Amniotic epithelial cell (primary cell): ENCODE measurements around the gene MAP7D1.

Source experiments
- DNase-seq: peaks from one replicate; pipeline ENCODE4 v3.0.0-alpha.2; 2010; ENCODE audit warnings: low read depth

The MAP7D1 gene

DNA sequence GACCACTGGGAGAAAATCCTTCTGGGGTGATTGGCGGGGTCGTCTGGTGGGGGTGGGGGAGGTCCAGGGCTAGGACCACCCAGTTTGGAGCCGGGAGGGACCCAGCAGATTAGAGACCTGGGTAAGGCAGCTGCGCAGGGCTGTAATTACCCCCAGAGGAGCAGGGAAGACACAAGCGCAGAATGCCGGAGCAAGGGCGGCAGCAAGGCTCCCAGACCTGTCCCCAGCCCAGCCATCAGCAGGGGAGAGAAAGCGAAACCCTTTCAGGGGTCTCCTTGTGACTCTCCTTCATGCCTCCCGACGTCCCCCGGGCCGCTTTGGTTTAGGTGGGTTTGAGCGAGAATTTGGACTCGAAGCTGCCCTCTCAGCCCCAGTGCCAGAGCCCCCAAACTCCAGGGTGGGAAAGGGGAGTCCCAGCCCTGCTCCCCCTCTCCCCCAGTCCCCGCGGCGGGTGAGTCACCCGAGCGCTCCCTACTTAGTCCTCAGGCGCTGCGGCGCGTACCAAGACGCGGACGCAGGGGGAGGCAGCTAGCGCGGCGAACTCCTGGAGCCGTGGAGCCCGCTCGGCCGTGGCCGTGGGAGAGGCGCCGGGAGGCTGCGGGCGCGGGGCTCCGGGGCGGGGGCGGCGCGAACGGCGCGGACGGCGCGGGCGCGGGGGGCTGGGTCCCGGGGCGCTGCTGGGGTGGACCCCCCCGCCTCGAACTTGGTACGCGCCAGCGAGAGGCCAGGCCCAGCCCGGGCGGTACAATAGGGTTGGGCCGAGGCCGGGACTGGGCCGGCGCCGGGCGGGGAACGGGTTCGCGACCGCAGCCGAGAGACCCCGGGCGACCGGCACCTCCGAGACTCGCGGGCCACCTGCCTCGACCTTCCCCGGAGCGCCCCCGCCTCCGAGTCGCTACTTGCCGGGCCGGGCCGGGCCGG lies at the start of gene MAP7D1:
TSS of gene MAP7D1 (plus strand) at position 753 of the 921 bp plus-strand sequence. CDS start 258 bp downstream, outside the sequence.
- peak; percentile 76 for DNase-seq

DNA sequence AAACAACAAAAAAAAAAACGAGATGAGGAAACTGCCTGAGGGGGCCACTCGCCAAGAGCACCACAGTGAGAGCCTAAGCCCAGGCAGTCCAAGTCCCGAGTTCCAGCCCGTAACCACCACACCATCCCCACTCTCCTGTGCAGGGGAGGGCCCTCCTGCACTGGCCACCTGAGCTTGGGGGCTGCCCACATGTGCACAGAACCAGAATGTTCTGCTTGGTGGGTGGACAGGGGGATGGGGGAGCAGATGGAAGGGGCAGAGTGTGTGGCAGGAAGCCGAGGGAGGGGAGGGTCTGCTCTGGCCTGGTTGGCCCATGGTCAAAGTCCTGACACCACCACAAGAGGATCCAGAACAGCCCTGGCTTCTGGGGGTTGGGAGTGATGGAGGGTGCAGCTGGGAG lies 49.7 kb upstream of the MAP7D1 start:
- DNase-seq = no peak

DNA sequence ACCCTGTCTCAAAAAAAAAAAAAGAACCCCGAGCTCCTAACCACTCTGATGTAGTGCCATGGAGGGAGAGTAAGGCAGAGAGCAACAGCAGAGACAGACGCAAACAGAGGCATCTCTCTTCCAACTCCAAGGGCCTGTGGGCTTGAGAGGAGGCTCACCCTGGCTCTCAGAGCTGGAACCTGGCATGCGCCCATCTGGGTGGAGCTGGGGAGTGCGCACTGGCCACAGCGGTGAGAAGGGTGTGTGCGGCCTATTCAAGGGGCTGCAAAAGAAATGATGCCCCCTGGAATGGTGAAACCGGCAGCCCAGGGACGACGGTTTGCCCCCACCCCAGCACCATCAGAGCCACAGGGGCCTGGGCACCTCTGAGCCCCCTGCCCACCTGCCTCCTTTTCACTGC lies 48.6 kb upstream of the MAP7D1 start:
- no peak for DNase-seq

DNA sequence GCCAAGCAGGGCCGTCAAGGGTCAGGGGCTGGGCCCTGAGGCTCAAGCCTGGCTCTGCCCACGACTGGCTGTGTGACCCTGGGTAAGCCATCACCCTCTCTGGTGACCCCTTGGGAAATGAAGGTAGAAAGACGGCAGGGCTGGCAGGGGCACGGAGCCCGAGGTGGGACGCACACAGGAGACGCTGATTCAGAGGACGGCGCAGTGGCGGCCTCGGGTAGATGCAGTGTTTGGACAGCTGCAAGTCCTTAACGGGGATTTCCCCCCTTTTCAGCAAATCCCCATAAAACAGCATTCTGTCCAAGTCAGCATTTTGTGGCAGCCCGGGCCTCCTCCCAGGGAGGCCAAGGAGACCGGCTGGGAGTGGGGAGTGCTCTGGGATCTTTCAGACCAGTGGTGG lies 47.6 kb upstream of the MAP7D1 start:
- no peak for DNase-seq

DNA sequence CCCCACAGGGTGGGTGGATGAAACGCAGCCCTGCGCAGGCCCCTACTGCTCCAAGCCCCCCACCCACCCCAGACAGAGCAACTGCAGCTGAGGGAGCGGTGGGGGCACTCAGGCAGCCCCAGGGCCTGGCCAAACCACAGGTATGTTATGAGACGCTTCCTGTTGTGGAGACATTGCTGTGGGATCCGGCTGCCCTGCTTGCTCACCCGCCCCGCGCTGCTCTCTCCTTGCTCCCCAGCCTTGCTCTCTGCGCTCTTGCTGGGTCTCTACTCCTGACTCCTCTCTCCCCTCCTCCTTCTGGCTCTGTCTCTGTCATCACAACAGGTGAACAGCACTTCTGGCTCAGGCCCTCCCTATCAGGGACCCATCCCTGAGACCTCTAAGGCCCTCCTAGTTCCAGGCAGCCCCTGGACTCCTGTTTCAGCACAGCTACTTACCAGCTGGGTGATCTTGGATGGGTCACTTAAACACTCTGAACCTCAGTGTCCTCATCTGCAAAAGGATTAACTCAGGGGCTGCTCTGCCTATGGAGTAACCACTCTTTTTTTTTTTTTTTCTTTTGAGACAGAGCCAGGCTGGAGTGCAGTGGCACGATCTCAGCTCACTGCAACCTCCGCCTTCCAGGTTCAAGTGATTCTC lies 46.8 kb upstream of the MAP7D1 start:
- DNase-seq = peak; percentile 82

DNA sequence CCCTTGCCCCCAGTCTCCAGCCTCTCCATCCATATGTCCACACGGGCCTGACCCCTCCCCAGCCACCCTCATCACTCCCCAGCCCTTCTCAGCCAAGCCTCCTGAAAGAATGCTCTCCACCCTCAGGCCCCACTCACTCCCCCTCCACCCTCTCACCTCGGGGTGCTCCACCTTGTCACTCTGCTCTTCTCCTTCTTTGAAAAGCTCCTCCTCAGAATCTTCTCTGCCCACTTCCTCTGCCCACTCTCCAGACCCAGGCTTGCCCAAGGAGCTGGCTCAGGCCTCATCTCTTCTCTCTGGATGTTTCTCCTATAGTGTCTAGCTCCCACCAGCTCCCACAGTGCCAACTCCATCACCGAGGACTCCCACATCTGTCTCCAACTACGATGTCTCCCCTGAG lies 44.8 kb upstream of the MAP7D1 start:
- no peak for DNase-seq

DNA sequence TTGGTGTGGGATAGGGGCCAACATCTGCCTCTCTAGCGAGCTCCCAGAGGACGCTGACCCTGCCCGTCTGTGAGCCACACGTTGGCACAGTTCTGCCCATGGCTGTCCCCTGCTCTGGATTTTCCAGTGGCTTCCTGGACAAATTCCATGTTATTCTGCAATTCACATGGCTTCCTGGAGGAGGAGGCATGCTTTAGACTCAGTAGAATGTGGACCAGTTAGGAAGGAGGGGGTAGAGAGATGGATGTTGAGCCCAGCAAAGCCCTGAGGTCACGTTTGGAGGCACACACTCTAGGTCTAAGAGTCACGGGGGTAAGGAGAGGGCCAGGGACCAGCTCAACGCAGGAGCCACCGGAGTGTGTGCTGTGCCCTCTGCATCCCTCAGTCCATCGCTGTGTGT lies 43.1 kb upstream of the MAP7D1 start:
- DNase-seq = no peak

DNA sequence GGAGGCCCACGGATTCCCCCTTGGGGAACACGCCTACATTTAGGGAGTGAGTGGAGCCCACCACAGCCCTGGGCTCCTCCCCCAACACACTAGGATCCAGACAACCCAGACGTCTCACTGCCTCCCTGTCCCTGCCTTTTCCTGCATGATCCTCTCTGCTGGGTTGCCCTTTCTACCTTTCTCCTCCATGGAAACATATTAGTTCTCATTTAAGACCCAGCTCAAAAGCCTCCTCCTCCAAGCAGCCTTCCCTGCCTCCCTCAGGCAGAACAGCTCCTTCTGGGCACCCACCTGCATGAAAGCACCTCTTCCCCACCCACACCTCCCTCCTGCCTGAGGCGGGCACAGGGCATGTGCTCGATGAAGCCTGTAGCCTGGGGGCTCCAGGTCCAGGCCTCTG lies 41.6 kb upstream of the MAP7D1 start:
- no peak for DNase-seq

DNA sequence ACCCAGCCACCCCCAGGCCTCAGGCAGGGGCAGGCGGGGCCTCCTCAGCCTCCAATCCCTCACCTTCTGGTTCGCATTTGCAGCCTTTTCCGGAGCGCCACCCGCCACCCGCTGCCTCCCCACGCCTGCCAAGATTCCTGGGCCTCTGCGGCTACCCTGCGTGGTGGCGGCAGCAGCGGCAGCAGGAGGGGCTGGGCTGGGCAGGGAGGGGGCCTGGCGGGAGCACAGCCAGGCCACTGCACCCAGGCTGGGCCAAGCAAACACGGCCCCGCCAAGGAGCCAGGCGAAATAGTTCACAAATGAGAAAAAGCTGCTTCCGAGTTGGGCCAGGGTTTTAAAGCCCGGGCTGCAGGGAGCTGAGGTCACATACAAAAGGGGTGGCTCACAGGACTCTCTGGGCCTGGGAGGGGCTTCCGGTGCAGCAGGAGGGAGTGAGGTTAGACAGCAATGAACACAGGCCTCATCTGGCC lies 40.7 kb upstream of the MAP7D1 start:
- no peak for DNase-seq

DNA sequence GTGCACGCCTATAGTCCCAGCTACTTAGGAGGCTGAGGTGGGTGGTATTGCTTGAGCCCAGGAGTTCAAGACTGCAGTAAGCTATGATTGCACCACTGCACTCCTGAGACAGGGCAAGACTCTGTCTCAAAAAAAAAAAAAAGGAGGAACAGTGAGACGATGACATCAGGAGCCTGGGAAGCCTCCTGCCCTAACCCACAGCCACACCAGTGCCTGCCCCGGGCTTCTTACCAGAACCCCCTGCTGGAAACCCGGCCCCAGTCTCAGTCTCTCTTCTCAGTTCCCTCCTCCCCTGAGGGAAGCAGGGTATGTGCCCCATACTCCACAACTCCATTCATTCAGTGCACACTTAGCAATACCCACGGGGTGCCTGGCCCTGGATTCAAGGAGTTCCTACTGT lies 40.0 kb upstream of the MAP7D1 start:
- peak; percentile 61 for DNase-seq

DNA sequence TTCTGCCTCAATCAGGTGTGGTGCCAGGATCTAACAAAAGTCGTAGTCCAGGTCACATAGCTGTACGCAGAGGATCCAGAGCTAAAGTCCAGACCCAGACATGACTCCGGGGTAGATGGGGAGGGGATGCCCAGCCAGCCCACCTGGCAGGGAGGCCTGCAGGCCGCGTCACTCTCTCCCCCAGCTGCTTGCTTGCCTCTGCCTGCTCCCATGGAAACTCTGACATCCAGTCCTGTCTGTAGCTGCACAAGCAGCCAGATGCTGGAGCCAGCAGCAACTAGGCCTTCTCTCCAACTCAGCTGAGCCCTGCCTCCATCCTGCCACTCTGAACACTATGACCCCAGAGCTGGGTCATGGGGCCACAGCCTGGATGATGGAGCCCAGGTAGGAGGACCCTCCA lies 39.1 kb upstream of the MAP7D1 start:
- no peak for DNase-seq

DNA sequence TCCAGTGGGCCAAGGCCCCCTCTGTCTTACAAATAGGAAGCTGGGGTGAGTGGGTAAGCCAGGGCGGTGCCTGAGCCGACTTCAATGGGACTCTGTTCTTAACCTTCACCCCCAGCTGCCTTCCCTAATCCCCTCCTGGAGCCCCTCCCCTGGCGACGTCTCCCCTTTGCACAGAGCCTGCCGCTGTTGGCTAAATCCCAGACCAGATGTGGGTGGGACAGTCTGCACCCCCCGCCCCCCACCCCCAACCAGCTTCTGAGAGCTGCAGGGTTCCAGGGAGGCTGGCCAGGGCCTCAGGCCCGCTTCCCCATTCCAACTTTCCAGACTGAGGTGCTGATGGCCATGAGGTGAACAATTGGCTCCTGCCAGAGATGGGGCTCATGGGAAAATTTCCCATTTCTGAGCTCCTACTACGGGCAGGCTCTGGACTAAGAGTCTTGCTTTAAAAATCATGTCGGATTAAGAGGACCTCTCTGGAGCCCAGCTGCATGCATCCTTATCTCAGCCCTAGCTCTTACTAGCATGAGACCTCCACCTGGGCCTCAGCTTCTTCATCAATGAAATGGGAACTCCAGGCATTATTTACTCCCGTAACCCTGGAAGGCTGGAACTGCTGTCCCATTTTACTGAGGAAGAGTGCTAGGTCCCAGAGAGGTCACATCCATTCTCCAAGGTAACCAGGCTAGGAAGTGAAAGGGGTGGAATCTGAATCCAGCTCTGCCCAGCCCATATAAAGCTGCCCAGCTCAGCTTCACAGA lies 37.3 kb upstream of the MAP7D1 start:
- DNase-seq = no peak

DNA sequence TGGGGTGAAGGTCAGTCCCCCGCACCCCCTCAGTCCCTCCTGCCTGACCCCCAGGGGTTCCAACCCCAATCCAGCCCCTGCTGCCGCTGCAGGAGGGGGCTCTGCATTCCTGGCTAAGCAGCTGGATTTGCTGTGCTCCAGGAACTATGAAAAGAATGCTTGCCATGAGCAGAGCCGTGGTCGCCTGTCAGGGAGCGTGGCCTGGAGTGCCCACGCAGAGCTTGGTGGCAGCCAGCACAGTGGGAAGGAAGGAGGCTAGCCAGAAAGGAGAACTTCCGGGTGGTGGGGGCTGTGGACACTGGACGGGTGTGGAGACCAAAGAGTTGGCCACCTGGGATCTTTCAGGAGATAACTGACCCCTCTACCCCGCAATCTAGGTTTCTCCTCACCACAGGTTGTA lies 36.5 kb upstream of the MAP7D1 start:
- no peak for DNase-seq

DNA sequence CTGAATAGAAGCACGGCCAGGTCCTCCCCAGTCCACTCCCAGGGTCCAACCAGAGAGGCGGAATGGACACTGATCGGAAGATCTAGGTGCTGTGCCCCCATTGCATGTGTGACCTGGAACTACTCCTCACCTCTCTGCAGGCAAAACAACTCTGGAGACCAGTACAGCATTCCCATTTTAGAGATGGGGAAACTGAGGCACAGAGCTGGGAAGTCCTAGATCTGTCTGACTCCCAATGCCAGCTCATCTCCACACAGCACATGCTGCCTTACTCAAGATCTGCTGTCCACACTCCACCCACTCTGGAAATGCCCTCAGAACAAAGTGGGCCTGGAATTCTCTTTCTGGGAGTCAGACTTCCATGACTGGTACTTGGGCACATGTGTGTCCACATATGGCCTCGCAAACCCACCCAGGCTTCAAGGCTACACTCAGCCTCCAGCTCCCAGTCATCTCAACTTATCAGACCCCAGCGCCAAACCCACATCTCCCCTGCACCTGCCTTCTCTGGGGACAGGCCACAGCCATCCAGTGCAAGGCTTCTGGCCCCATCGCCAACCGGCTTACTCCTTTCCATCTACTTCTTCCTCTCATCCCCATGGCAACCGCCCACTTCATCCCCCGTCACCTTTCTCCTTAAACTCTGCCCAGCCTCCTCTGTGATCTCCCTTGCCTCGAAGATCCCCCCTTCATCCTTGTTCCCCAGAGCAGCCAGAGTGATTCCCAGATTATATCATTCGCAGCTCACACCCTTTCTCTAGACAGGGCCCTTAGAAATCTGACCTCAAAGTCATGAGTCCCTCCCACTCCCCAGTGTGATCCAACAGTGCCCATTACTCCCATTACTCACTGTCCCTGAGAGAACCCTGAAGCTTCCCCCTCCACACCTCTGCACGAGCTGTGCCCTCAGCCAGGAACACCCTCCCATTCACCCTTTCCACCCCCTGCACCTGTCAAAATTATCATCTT lies 33.6 kb upstream of the MAP7D1 start:
- no peak for DNase-seq

DNA sequence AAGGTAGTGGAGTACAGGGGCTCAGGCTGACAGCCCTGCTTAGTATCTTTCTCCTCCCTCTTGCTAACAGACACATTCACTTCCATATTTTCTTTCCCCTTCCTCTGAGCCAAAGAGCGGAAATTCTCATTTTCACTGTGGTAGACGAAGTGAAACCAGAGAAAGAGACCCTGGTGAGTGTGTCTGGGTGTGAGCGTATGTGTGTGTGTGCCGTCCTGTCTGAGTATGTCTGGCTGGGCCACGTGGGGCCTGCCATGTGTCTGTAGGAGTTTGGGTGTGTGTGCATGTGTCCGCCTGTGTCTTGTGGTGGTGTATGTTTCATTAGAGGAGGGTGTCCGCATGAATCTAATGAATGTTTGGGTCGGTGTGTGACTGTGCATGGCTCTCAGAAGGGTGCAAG lies 32.6 kb upstream of the MAP7D1 start:
- DNase-seq = no peak

DNA sequence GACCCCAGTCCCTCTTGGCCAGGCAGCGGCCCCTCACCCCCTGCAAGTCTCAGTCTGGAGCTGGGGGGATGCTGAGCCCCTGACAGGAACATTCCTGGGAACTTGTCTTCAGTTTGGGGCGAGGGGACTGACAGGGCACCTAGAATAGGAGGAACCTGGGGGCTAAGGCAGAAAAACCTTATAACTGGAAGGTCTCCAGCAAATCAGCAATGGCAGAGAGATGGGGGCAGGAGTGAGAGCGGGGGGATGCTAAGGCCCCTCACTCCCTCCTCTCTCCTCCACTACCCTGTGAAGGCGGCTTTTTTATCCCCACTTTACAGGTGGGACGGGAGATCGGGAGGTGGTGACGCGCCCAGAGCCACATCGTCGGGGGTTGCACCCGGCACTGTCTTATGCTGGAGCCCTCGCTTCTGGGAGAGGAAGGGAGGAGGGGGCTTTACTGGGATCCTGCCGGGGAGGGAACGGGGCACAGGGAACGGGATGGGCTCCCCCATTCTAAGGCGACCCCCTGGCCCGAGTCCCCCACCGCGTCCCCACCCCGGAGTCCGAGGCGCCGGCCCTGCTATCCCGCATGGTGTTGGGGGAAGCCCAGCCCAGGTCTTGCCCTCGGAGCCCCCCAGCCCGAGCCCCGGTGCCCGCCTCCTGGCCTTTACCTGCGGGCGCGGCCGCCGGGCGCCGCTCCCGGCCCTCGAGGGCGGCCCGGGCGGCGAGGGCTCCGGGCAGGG lies 31.4 kb upstream of the MAP7D1 start:
- no peak for DNase-seq

DNA sequence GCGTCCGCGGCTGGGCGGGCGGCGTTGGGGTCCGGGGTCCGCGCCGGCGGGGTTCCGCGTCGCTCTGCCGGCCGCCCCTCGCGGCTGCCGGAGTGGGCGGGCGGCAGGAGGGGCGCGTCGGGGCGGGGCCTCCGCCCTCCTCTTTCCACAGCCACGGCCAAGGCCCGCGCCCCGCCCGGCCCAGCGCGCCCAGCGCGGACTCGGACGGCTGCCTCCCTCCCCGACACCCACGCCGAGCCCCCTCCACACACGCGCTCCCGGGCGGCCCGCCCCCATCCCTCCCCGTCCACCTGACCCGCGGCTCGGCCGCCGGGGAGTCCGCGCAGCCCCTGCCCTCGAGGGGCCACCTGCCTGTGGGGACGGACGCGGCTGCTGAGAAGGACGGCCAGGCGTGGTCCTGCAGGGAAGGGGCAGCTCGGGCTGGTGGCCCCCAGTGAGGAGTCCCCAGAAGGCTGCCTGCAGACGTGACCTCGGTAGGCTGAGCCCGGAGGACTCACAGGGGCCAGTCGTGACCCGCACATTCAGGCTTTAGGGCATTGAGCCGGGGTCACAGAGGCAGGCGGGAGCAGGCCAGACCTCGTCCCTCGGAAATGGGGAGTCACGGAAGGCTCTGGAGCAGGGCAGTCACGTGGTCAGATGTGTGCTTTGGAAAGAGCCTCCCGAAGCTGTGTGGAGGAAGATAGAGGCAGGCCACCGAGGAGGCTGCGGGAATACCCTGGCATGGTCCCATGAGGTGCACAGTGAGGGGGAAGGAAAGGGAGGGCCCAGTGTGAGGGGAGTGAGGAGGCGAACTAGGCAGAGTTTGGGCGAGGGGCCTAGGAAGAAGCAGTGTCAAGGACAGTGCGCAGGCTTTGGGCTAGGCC lies 30.6 kb upstream of the MAP7D1 start, which contains the start of gene COL8A2:
TSS of gene COL8A2 (minus strand) at position 94 of the 863 bp plus-strand sequence. CDS start 24,980 bp downstream, outside the sequence.
- no peak for DNase-seq

DNA sequence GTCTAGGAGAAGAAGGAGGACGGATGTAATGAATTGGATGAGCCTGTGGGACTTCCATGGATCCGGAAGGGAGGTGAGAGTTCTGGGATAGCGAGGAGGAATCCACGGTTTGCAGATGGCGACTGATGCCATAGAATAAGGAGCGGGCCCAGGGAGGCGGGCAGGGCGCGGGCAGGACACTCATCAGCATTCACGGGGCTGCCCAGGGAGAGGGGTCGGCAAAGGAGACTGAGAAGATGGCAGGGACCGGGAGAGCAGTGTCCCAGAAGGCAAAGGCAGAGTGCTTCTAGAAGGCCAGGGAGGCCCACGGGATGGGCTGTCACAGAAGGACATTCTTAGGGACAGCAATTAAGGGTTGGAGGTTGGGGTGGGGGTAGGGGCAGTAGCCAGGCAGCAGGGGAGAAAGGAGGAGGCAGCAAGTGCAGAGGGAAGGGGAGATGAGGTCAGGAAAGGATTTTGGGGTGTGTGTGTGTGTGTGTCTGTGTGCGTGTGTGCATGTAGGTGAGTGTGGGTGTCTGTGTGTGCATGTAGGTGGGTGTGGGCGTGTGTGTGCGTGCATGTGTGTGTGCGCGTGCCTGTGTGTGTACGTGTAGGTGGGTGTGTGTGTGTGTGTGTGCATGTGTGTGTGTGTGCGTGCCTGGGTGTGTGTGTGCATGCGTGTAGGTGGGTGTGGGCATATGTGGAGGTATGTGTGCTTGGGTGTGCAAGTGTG lies 29.8 kb upstream of the MAP7D1 start:
- no peak for DNase-seq
